Upper lobe of left lung (tissue), 4 donors: ENCODE measurements around the gene SERINC5.
"Not testable (repeated sequence)": the region's sequence is repeated elsewhere in the genome, so short reads cannot be mapped to it uniquely, and the experiment has no call there.

Experiments used
- EP300 ChIP-seq, 4 donors: sonication (generic); formaldehyde crosslinking; IDR thresholded peaks; one replicate each; pipeline ENCODE4 v1.5.1; 2017; ENCODE audit warnings: antibody characterized with exemption in 4 of 4, control low read depth in 2 of 4
- POLR2A ChIP-seq, 4 donors: fragments of 450-650 bp; IDR thresholded peaks; one replicate each; pipeline ENCODE4 v1.5.1; 2016 to 2017; ENCODE audit warnings: antibody characterized with exemption in 4 of 4, mild to moderate bottlenecking in 2 of 4
- TF ChIP-seq, protein P1 (sequence below), 6 experiments: fragments of 450-650 bp in 4 of 6; fragments of 200-600 bp in 2 of 6; sonication (generic) in 2 of 6; IDR thresholded peaks; one replicate each; pipeline ENCODE4 v1.5.1; 2016 to 2019; ENCODE audit warnings: antibody characterized with exemption in 6 of 6

DNA sequence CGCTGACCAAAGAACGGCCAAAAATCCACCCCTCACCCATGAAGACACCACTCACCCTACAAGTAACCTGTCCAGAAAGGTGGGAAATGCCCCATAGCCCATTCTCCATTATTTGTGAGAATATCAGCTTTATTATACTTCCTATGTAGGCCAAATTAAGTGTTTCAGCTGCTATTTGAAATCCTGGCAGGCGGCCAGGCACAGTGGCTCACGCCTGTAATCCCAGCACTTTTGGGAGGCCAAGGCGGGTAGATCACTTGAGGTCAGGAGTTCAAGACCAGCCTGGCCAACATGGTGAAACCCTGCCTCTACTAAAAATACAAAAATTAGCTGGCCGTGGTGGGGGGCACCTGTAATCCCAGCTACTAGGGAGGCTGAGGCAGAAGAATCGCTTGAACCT is 54.1 kb downstream of the SERINC5 start:
- TF ChIP-seq, protein P1, sequence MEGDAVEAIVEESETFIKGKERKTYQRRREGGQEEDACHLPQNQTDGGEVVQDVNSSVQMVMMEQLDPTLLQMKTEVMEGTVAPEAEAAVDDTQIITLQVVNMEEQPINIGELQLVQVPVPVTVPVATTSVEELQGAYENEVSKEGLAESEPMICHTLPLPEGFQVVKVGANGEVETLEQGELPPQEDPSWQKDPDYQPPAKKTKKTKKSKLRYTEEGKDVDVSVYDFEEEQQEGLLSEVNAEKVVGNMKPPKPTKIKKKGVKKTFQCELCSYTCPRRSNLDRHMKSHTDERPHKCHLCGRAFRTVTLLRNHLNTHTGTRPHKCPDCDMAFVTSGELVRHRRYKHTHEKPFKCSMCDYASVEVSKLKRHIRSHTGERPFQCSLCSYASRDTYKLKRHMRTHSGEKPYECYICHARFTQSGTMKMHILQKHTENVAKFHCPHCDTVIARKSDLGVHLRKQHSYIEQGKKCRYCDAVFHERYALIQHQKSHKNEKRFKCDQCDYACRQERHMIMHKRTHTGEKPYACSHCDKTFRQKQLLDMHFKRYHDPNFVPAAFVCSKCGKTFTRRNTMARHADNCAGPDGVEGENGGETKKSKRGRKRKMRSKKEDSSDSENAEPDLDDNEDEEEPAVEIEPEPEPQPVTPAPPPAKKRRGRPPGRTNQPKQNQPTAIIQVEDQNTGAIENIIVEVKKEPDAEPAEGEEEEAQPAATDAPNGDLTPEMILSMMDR (IDR thresholded peaks at IDR 0.05): not testable (repeated sequence)
- not testable (repeated sequence) for TF ChIP-seq POLR2A, EP300 (IDR thresholded peaks at IDR 0.05)
